Stomach (tissue), 4 donors: ENCODE data around the gene PLXNB2.

Experiments used
- CTCF ChIP-seq, 7 experiments: fragments of 450-650 bp in 4 of 7; fragments of 200-600 bp in 3 of 7; sonication (generic) in 3 of 7; IDR thresholded peaks; one replicate each; pipeline ENCODE4 v1.5.1; 2016 to 2019; ENCODE audit warnings: antibody characterized with exemption in 7 of 7, control low read depth in 2 of 7, mild to moderate bottlenecking in 1 of 7
- EP300 ChIP-seq: sonication (generic); formaldehyde crosslinking; IDR thresholded peaks from one replicate; pipeline ENCODE4 v1.6.1; 2017; ENCODE audit warnings: antibody characterized with exemption
- POLR2A ChIP-seq, 4 donors: fragments of 450-650 bp; IDR thresholded peaks; one replicate each; pipeline ENCODE4 v1.6.1; 2016; ENCODE audit warnings: antibody characterized with exemption in 4 of 4, control low read depth in 2 of 4, mild to moderate bottlenecking in 1 of 4, moderate library complexity in 1 of 4
- POLR2AphosphoS5 ChIP-seq, 3 donors: sonication (generic); formaldehyde crosslinking; IDR thresholded peaks; one replicate each; pipeline ENCODE4 v1.6.1; 2016; ENCODE audit warnings: antibody characterized with exemption in 3 of 3

- no peak for TF ChIP-seq CTCF (IDR thresholded peaks at IDR 0.05)
- no peak for TF ChIP-seq POLR2AphosphoS5 (IDR thresholded peaks at IDR 0.05)
- TF ChIP-seq EP300 = no peak
- no peak for TF ChIP-seq POLR2A (IDR thresholded peaks at IDR 0.05)
These were observed 18.2 kb upstream of the PLXNB2 start for GRCh38 chr22:50325444-50326224.
